HG03175 (cell line): ENCODE measurements around the gene BAG1.

Source experiments
- ATAC-seq: cut with Tn5 transposase; IDR thresholded peaks from one replicate; pipeline ENCODE4 v1.9.1; 2021; ENCODE audit warnings: mild to moderate bottlenecking, moderate library complexity; ENCODE audit not compliant: unreplicated experiment

BAG1 gene

DNA sequence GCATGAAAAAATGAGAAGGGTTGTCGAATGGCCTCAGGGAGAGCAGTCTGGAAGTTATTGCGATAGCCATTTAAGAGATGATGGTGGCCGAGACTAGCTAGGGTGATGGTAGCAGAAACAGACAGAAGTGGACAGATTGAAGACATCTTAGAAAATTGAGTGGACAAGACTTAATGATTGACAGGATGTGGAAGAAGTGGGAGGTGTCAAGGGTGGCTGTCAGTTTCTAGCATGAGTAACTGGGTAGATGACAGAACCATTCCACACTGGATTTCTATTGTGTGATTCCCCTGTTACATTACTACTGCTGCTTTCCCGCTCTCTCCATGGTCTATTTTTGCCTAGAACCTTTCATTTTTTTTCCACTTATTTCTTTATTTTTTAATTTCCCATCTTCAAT, 13.0 kb upstream of the BAG1 start:
- ATAC-seq, result no peak

GRCh38 chr9:33273972-33274328, 9.4 kb upstream of the BAG1 start:
- ATAC-seq, result no peak

- no peak for ATAC-seq
These were observed 8.9 kb upstream of the BAG1 start for GRCh38 chr9:33273266-33273971.

GRCh38 chr9:33272061-33272460, 7.6 kb upstream of the BAG1 start:
- ATAC-seq, result no peak

- no peak for ATAC-seq
These were observed 5.6 kb upstream of the BAG1 start for GRCh38 chr9:33270146-33270545.

DNA sequence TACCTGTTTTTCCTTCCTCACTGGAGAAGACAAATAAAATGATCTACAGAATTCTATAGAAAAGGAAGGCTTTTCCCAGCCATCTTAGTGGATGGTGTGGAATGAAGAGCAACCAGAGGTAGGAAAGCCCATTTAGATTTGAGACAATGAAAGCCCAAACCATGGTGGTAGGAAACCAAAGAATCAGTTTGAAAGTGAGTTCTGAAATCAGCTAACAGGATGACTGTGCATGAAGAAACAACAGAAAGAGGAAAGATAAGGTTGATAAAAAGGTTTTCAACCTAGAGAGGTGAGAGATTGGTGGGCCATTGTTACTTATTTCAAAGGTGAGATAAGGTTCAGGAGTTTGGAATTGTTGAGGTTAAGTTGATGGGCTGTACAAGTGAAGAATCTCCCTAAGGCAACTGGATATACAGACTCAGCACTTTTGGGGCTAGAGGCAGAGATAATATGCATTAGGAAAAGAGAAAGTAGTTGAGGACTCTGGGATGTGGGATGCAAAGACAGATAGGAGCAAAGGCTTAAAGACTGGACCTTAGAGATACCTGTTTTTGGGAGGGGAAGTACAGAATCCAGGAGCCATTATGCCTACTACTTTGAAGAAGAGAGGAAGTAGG, 2.8 kb upstream of the BAG1 start:
- ATAC-seq, result no peak

DNA sequence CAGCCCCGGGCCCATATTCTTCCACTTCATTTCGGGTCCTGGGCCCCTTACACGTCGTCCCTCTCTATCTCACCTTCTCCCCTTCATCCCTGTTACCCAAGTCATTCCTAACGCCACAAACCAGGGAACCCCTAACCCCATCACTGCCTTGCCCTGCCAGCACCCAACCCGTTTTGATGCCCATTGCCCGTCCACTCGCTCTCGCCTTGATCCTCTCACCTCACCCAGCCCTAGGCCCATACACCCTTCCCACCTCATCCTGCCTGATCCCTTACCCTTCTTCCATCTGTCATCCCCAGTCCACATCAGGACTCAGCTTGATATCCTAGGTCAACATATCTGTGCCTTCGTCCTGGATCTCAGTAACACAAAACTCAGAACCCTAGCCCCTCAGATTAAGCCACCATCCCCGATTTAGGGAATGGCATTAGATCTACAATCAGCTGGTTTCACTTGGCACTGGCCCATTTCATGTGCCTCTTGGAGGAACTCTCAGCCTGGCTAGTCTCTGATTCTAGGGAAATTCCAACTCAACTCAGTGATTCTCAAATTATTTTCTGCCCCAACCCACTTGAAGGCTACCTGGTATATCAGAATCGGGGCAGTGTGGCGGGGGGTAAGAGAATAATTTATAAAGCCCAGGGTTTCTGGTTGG, 830 bp upstream of the BAG1 start:
- ATAC-seq, result no peak

DNA sequence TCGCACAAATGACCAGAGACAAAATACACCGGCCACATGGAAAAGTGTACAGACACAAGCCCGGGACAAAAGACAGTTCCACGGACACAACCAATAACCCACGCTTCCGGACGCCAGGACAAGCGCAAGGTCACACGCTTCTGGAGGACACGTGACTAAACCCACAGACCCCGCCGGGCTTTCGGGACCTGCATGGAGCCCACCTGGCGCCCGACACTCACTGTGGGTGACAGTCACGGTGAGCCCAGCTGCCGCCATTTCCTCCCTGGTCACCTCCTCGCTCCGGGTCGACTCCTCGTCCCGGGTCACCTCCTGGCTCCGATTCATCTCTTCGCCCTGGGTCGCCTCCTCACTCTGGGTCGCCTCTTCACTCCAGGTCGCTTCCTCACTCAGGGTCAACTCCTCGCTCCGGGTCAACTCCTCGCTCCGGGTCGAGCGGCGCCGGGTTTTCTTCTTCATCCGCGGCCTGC, 470 bp downstream of the BAG1 start:
- ATAC-seq, result peak; percentile 31

GRCh38 chr9:33263131-33264002, 1.1 kb downstream of the BAG1 start:
- no peak for ATAC-seq

DNA sequence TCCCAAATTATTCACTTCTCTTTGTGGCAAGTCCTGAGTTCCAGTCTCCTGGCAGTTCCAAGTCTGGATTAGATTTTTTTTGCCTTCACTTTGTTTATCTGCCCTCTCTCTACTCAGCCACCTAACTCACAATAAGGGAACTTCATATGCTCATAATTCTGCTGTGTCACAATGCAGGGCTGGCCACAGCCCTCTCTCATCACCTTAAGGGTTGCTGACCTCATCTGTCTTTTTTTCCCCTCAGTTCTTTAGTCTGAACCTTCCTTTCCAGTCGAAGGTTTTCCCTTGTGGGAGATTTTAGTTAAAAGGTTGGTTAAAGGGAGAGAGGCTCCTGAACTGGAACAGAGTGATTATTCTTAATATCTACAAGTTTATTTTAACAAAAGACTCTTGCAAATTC, 4.1 kb downstream of the BAG1 start:
- no peak for ATAC-seq

GRCh38 chr9:33257276-33257675, 7.2 kb downstream of the BAG1 start:
- ATAC-seq, result no peak

DNA sequence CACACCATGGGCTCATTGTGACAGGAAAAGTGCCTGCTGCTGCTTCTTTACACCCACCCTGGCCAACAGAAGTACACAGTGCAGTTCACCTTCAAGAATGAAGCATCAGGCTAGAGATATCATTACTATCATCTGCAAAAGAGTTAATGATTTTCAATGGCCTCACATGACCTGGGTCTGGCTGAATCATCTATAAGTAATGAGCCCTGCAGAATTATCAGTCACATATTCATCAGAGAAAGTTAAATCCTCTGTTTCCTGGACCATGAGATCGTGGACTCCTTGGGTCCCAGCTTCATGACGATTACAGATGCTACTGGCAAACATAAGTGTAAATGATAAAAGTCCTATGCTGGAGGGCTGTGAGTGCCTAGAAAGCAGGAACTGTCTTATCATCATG, 8.3 kb downstream of the BAG1 start:
- ATAC-seq, result no peak

DNA sequence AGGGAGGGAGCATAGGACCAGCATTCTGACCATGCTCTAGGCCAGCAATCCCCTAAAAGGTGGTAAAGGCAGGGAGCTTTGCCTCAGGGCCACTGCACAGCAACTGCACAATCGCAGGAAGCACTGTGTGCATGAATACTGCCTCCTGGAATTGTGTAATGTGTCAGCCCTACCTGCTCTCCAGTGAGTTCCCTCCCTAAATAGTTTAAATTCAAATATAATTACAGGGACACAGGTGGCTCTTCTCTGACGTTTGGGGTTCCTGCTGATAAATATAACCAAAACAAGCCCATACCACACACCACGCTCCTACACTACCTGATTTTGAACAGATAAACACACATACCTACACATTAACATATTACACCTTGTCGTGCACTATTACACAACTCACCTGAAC, 9.0 kb downstream of the BAG1 start:
- no peak for ATAC-seq

DNA sequence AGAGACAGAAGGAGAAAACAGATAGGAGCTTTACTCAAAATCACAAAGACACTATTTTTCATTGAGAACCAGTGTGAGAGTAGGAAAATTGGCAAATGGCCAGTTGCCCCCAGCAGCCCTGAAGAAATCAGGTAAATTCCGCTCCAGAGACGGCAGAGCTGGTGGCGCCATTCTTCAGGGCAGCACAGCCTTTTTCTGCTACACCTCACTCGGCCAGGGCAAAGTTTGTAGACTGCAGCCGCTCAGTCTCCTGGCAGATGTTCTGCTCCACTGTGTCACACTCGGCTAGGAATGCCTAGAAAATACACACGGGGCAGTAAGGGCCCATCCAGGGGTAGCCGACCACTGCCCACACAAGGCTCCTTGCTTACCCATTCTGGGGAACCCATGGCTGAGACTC, 9.5 kb downstream of the BAG1 start:
- ATAC-seq, result no peak

DNA sequence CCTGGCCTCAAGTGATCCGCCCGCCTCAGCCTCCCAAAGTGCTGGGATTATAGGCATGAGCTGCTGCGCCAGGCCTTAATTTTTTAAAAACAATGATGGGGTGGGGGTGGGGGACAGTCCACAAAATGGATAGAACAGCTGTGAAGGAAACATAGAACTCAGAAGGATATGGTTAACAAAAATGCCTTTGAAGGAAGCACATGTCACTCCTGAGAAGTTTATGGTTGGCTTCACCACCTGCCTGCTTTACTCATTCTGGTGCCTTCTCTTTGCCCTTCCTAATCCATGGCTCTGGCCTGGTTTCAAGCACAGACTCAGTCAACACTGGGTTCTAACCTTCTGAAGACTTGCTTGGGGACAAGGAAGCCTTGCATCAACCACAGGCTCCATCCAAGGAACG, 10.3 kb downstream of the BAG1 start:
- no peak for ATAC-seq

- no peak for ATAC-seq
These were observed 14.0 kb downstream of the BAG1 start for GRCh38 chr9:33250458-33250995.

- no peak for ATAC-seq
These were observed 14.5 kb downstream of the BAG1 start for GRCh38 chr9:33249983-33250382.

DNA sequence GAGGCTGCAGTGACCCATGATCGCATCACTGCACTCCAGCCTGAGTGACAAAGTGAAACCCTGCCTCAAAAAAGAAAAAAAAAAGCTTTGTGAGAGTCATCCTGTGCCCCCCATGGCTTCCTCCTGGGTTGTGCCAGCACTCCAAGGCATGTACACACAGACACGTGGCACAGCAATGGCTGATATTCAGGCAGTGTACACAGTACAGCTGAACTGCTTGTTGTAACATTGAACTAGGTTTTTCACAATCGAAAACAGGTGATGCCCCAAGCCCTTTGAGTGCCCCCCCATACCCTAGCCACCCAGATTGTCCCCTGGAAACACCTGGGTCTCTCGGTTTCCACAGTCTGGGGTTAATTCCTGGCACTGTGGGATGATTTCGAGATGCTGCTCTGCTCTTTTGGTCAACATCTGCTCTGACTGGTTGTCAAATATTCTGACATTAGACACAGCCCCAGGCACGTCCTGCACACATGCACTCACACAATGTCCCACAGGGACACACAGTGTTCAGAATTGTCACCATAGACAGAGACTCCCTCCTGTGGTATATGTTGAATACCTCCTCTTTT, 15.3 kb downstream of the BAG1 start:
- peak; percentile 57 for ATAC-seq

DNA sequence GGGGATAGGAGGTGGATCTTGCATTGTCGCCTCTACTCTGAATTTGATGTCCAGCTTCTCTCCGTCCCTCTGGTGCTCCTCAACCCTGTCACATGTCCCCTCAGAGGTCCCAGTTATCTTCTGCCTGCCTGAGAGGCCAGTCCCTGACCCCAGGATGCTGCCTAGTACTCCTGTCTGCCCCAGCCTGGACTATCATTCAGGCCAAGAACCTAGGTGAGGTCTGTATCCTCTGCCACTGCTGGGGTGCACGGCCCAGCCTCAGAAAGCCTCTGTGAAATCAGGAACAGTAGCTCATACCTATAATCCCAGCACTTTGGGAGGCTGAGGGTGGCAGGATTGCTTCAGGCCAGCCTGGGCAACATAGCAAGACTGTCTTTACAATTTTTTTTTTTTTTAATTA, 15.9 kb downstream of the BAG1 start:
- ATAC-seq, result no peak

- ATAC-seq, result no peak
These were observed 18.1 kb downstream of the BAG1 start for GRCh38 chr9:33246269-33246860.
